Nephron progenitor cell (in vitro differentiated cells): ENCODE results near the gene SH3BGR.
"Not testable (repeated sequence)": the region's sequence is repeated elsewhere in the genome, so short reads cannot be mapped to it uniquely, and the experiment has no call there.

Experiments
- DNase-seq: peaks from one replicate; pipeline ENCODE4 v3.0.0; 2021
- H3K27ac Mint-ChIP-seq: 2 replicates; pipeline ENCODE4 v1.8.0; 2021; ENCODE audit warnings: mild to moderate bottlenecking, moderate library complexity, mixed read lengths
- H3K27me3 Mint-ChIP-seq: 2 replicates; pipeline ENCODE4 v1.8.0; 2021; ENCODE audit warnings: mild to moderate bottlenecking, low read depth, mixed read lengths; ENCODE audit not compliant: poor library complexity
- H3K36me3 Mint-ChIP-seq: 2 replicates; pipeline ENCODE4 v1.8.0; 2021; ENCODE audit warnings: low read depth, mixed read lengths
- H3K4me1 Mint-ChIP-seq: 2 replicates; pipeline ENCODE4 v1.8.0; 2021; ENCODE audit warnings: mixed read lengths
- H3K4me3 Mint-ChIP-seq: 2 replicates; pipeline ENCODE4 v1.8.0; 2021; ENCODE audit warnings: mild to moderate bottlenecking, moderate library complexity, mixed read lengths
- H3K9me3 Mint-ChIP-seq: 2 replicates; pipeline ENCODE4 v1.8.0; 2021; ENCODE audit warnings: mild to moderate bottlenecking, moderate library complexity, mixed read lengths
- CTCF ChIP-seq: fragments of 200-600 bp; sonication (generic); IDR thresholded peaks from 2 replicates; pipeline ENCODE4 v1.5.0; 2021; ENCODE audit warnings: antibody characterized with exemption

The SH3BGR gene

GRCh38 chr21:39537571-39537970 is 85.8 kb downstream of the SH3BGR start:
- Mint-ChIP-seq H3K9me3 (peaks cover 21% of the 10 kb centered on the region), H3K4me1 (no peaks in the 10 kb centered on the region), H3K27me3 (peaks cover 13% of the 10 kb centered on the region), H3K27ac (no peak overlapping the region), H3K4me3 (no peak overlapping the region), H3K36me3 (peaks cover 4% of the 10 kb centered on the region)
- no peak for DNase-seq
- TF ChIP-seq CTCF: no peak

- peaks cover 4% of the 10 kb centered on the region for H3K36me3 Mint-ChIP-seq
- no peaks in the 10 kb centered on the region for H3K4me1 Mint-ChIP-seq
- DNase-seq: no peak
- H3K27me3 Mint-ChIP-seq: peaks cover 13% of the 10 kb centered on the region
- peaks cover 21% of the 10 kb centered on the region for H3K9me3 Mint-ChIP-seq
- no peak overlapping the region for H3K4me3 Mint-ChIP-seq
- no peak for TF ChIP-seq CTCF
- H3K27ac Mint-ChIP-seq: no peak overlapping the region
Measured at GRCh38 chr21:39538453-39539042, 86.8 kb downstream of the SH3BGR start.

GRCh38 chr21:39540367-39540766 is 88.6 kb downstream of the SH3BGR start:
- H3K27ac Mint-ChIP-seq, H3K4me1 Mint-ChIP-seq, DNase-seq, H3K36me3 Mint-ChIP-seq, H3K4me3 Mint-ChIP-seq: not testable (repeated sequence)
- Mint-ChIP-seq H3K27me3 (peaks cover 13% of the 10 kb centered on the region), H3K9me3 (peaks cover 21% of the 10 kb centered on the region)

GRCh38 chr21:39542736-39543135 is 91.0 kb downstream of the SH3BGR start:
- no peak for DNase-seq
- Mint-ChIP-seq H3K9me3 (peaks cover 21% of the 10 kb centered on the region), H3K4me1 (no peaks in the 10 kb centered on the region), H3K4me3 (no peak overlapping the region), H3K36me3 (peaks cover 4% of the 10 kb centered on the region), H3K27ac (no peak overlapping the region), H3K27me3 (peaks cover 14% of the 10 kb centered on the region)
- TF ChIP-seq CTCF: no peak

GRCh38 chr21:39546522-39546921 is 94.8 kb downstream of the SH3BGR start:
- Mint-ChIP-seq H3K9me3 (peaks cover 6% of the 10 kb centered on the region), H3K36me3 (no peaks in the 10 kb centered on the region), H3K27ac (no peak overlapping the region), H3K4me3 (no peak overlapping the region), H3K27me3 (peaks cover 12% of the 10 kb centered on the region), H3K4me1 (no peaks in the 10 kb centered on the region)
- DNase-seq: no peak
- TF ChIP-seq CTCF: no peak

- Mint-ChIP-seq H3K27ac (no peak overlapping the region), H3K9me3 (peaks cover 14% of the 10 kb centered on the region), H3K36me3 (peaks cover 4% of the 10 kb centered on the region), H3K4me1 (no peaks in the 10 kb centered on the region), H3K27me3 (peaks cover 13% of the 10 kb centered on the region), H3K4me3 (no peak overlapping the region)
- TF ChIP-seq CTCF: no peak
- no peak for DNase-seq
Measured at GRCh38 chr21:39552856-39553255, 101.1 kb downstream of the SH3BGR start.
